Ectodermal cell (in vitro differentiated cells): ENCODE data around the gene AK2. TPM values are rescaled to one million over a fixed set of nuclear protein-coding genes. Genes with fewer than 3 reads are reported as not detected.

ENCODE experiments used
- H3K27ac ChIP-seq: 2 replicates; pipeline ENCODE4 v1.7.0; 2013; ENCODE audit warnings: mild to moderate bottlenecking, low read depth, low read length; ENCODE audit not compliant: insufficient read depth, poor library complexity, severe bottlenecking
- H3K27me3 ChIP-seq: 2 replicates; pipeline ENCODE4 v1.7.0; 2013; ENCODE audit warnings: mild to moderate bottlenecking, low read length; ENCODE audit not compliant: insufficient read depth, control insufficient read depth, poor library complexity, severe bottlenecking
- H3K36me3 ChIP-seq: one replicate; pipeline ENCODE4 v1.7.0; 2013; ENCODE audit warnings: low read length; ENCODE audit not compliant: control insufficient read depth, insufficient read depth
- H3K4me1 ChIP-seq: one replicate; pipeline ENCODE4 v1.7.0; 2013; ENCODE audit warnings: low read length; ENCODE audit not compliant: control insufficient read depth, insufficient read depth
- H3K4me3 ChIP-seq: 2 replicates; pipeline ENCODE4 v1.7.0; 2013; ENCODE audit warnings: low read depth, low read length, control low read depth; ENCODE audit not compliant: insufficient read depth
- H3K9me3 ChIP-seq: 2 replicates; pipeline ENCODE4 v1.7.0; 2013; ENCODE audit warnings: mild to moderate bottlenecking, low read length, moderate library complexity; ENCODE audit not compliant: control insufficient read depth
- WGBS, 2 experiments: methylation state at CpG; one replicate each; pipeline ENCODE4 v1.1.7; 2013; ENCODE audit warnings: missing lambda C conversion rate in 2 of 2; 5-methylcytosine and 5-hydroxymethylcytosine counted together
- polyA plus RNA-seq, 4 experiments: library from polyadenylated mRNA; stranded (reverse); fragments of 50-300 nt; gene quantifications; one replicate each; pipeline ENCODE4 v1.2.3, GENCODE V29; 2013

The AK2 gene
- polyA plus RNA-seq (2013, experiment 1 of 4), result 90.9 TPM
- polyA plus RNA-seq (2013, experiment 2 of 4), result 94.5 TPM
- polyA plus RNA-seq (2013, experiment 3 of 4), result 79.9 TPM
- 94.9 TPM for polyA plus RNA-seq (2013, experiment 4 of 4)

- 7 to 8% methylated on average over 56 to 57 of the region's 59 CpGs for WGBS, 2 experiments
- H3K9me3 ChIP-seq, result peaks cover 3% of the 10 kb centered on the region
- H3K36me3 ChIP-seq, result no peaks in the 10 kb centered on the region
- no peak within 1 kb of the TSS for H3K27ac ChIP-seq
- no peaks in the 10 kb centered on the region for H3K27me3 ChIP-seq
- H3K4me3 ChIP-seq, result peak within 1 kb of the TSS; percentile 64
- peaks cover 5% of the 10 kb centered on the region for H3K4me1 ChIP-seq
Measured at GRCh38 chr1:33036526-33037503, at the start of gene AK2. Gene AK2, minus strand, starts transcription at chr1:33036883. Its CDS starts 55 bp downstream, at chr1:33036828.

GRCh38 chr1:33086384-33086850 is 49.7 kb upstream of the AK2 start:
- Histone ChIP-seq H3K27ac (no peak overlapping the region), H3K36me3 (no peaks in the 10 kb centered on the region), H3K9me3 (no peaks in the 10 kb centered on the region), H3K4me1 (peaks cover 4% of the 10 kb centered on the region), H3K4me3 (no peak overlapping the region), H3K27me3 (peaks cover 22% of the 10 kb centered on the region)
- WGBS, 2 experiments, result 40 to 41% methylated on average over 12 of the region's 12 CpGs

GRCh38 chr1:33085332-33085731 is 48.6 kb upstream of the AK2 start:
- Histone ChIP-seq H3K36me3 (no peaks in the 10 kb centered on the region), H3K4me1 (peaks cover 5% of the 10 kb centered on the region), H3K27ac (no peak overlapping the region), H3K9me3 (no peaks in the 10 kb centered on the region), H3K4me3 (no peak overlapping the region), H3K27me3 (peaks cover 27% of the 10 kb centered on the region)
- WGBS, 2 experiments, result 92 to 95% methylated on average over 4 of the region's 4 CpGs

- 76 to 78% methylated on average over 6 of the region's 6 CpGs for WGBS, 2 experiments
- no peak overlapping the region for H3K4me3 ChIP-seq
- H3K27me3 ChIP-seq, result peaks cover 27% of the 10 kb centered on the region
- H3K4me1 ChIP-seq, result peaks cover 5% of the 10 kb centered on the region
- H3K36me3 ChIP-seq, result no peaks in the 10 kb centered on the region
- H3K27ac ChIP-seq, result no peak overlapping the region
- no peaks in the 10 kb centered on the region for H3K9me3 ChIP-seq
Measured at GRCh38 chr1:33082575-33083108, 46.0 kb upstream of the AK2 start.

- Histone ChIP-seq H3K9me3 (no peaks in the 10 kb centered on the region), H3K4me3 (peak overlapping the region; percentile 59), H3K27me3 (peaks cover 27% of the 10 kb centered on the region), H3K36me3 (no peaks in the 10 kb centered on the region), H3K4me1 (peaks cover 5% of the 10 kb centered on the region), H3K27ac (no peak overlapping the region)
- WGBS, 2 experiments, result 6% methylated on average over 35 of the region's 35 CpGs
Measured at GRCh38 chr1:33081554-33082305, 45.0 kb upstream of the AK2 start.

GRCh38 chr1:33080885-33081553 is 44.3 kb upstream of the AK2 start, which contains the start of gene AZIN2:
Gene AZIN2, plus strand, starts transcription at chr1:33081153. Its CDS starts 1,097 bp downstream, at chr1:33082250.
- 1% methylated on average over 52 of the region's 52 CpGs for WGBS, 2 experiments
- peaks cover 5% of the 10 kb centered on the region for H3K4me1 ChIP-seq
- H3K9me3 ChIP-seq, result no peaks in the 10 kb centered on the region
- no peaks in the 10 kb centered on the region for H3K36me3 ChIP-seq
- H3K27ac ChIP-seq, result no peak within 1 kb of the TSS
- H3K4me3 ChIP-seq, result peak within 1 kb of the TSS; percentile 59
- H3K27me3 ChIP-seq, result peaks cover 27% of the 10 kb centered on the region

- Histone ChIP-seq H3K27me3 (peaks cover 27% of the 10 kb centered on the region), H3K27ac (no peak overlapping the region), H3K36me3 (no peaks in the 10 kb centered on the region), H3K4me1 (peaks cover 5% of the 10 kb centered on the region), H3K4me3 (peak overlapping the region; percentile 59), H3K9me3 (no peaks in the 10 kb centered on the region)
- 69 to 81% methylated on average over 6 of the region's 6 CpGs for WGBS, 2 experiments
Measured at GRCh38 chr1:33080373-33080772, 43.7 kb upstream of the AK2 start.

GRCh38 chr1:33078030-33078591 is 41.4 kb upstream of the AK2 start:
- Histone ChIP-seq H3K27me3 (peaks cover 22% of the 10 kb centered on the region), H3K4me3 (no peak overlapping the region), H3K36me3 (no peaks in the 10 kb centered on the region), H3K9me3 (no peaks in the 10 kb centered on the region), H3K27ac (no peak overlapping the region), H3K4me1 (peaks cover 5% of the 10 kb centered on the region)
- 80 to 88% methylated on average over 1 of the region's 1 CpG for WGBS, 2 experiments

GRCh38 chr1:33074193-33074945 is 37.7 kb upstream of the AK2 start:
- H3K27ac ChIP-seq, result no peak overlapping the region
- no peaks in the 10 kb centered on the region for H3K27me3 ChIP-seq
- no peaks in the 10 kb centered on the region for H3K36me3 ChIP-seq
- H3K9me3 ChIP-seq, result no peaks in the 10 kb centered on the region
- H3K4me1 ChIP-seq, result no peaks in the 10 kb centered on the region
- H3K4me3 ChIP-seq, result no peak overlapping the region
- WGBS, 2 experiments, result 82 to 85% methylated on average over 3 to 4 of the region's 4 CpGs
